ENCODE data around the gene MBNL2. TPM values are rescaled to one million over a fixed set of nuclear protein-coding genes. Genes with fewer than 3 reads are reported as not detected.

The MBNL2 gene
- total and polyA plus RNA-seq, 2 of the 4 experiments (the other 2 are of a cell fraction): 26.9 to 103 TPM

DNA sequence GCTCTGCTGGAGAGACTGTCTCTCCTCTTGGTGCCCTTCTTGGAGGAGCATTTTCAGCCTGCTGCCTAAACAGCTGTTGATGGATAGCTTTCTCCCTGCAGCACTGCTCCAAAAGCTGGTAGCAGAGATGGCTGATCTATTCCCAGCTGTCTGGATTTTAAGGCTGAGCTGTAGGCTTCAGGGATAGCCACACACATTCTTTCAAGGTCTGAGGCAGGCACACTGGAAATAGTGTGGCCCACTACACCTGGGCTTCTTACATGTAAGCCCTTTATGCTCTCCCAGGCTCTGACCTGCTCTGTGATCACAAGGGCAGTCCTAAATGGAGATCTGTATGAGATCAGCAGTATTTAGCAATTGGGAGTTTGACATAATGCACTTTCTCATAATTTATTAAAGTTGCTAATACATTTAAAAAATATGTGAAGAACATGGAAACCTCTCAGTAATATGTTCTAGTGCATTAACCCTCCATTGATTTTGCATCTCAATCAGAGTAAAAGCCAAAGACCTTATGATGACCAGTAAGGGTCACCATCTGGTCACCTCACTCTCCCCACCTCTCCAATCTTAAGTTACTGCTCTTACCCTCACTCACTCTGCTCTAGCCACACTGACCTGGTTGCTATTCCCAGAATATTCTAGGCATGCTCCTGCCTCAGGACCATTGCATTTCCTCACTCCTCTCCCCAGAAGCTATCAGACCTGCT lies 91.6 kb downstream of the MBNL2 start:
- H3K56ac ChIP-seq (ENCODE audit: extremely low read depth, insufficient read depth, low read length): no peak overlapping the region
- H3K36me3 ChIP-seq (ENCODE audit: control insufficient read depth, insufficient read depth, low read length): peaks cover 3% of the 10 kb centered on the region; the same call in 1 of the 2 replicates
- H2AK9ac ChIP-seq (replicated peaks; ENCODE audit: low read depth, low read length, poor library complexity): no peak overlapping the region
- H3K9ac ChIP-seq (ENCODE audit: low read depth, low read length): no peak overlapping the region
- no peaks in the 10 kb centered on the region for H3K9me3 ChIP-seq (ENCODE audit: control insufficient read depth, insufficient read depth, low read length)
- H3K23ac ChIP-seq (ENCODE audit: low read depth, low read length): no peak overlapping the region
- TF ChIP-seq RFX5 (IDR thresholded peaks at IDR 0.05; ENCODE audit: low read depth, low read length) (no peak), MAFK (IDR thresholded peaks at IDR 0.05; ENCODE audit: low read depth, low read length) (no peak), BHLHE40 (IDR thresholded peaks at IDR 0.05; ENCODE audit: low read depth, low read length) (no peak), SMC3 (IDR thresholded peaks at IDR 0.05; ENCODE audit: low read depth, low read length) (no peak), RCOR1 (IDR thresholded peaks at IDR 0.05; ENCODE audit: insufficient replicate concordance, low read length) (no peak), CHD1 (IDR thresholded peaks at IDR 0.05; ENCODE audit: low read depth, low read length) (no peak), FOS (IDR thresholded peaks at IDR 0.05; ENCODE audit: low read depth, low read length) (no peak), NFE2L2 (IDR thresholded peaks at IDR 0.05; ENCODE audit: low read depth, low read length) (no peak), RAD21 (IDR thresholded peaks at IDR 0.05; ENCODE audit: low read length) (no peak), CEBPB (IDR thresholded peaks at IDR 0.05; ENCODE audit: low read depth, low read length) (no peak), POLR2A (IDR thresholded peaks at IDR 0.05; ENCODE audit: low read depth, low read length) (no peak), MAZ (IDR thresholded peaks at IDR 0.05; ENCODE audit: borderline replicate concordance, low read depth, low read length) (no peak), MXI1 (IDR thresholded peaks at IDR 0.05; ENCODE audit: borderline replicate concordance, low read depth, low read length) (no peak)
- TF ChIP-seq, protein P1, sequence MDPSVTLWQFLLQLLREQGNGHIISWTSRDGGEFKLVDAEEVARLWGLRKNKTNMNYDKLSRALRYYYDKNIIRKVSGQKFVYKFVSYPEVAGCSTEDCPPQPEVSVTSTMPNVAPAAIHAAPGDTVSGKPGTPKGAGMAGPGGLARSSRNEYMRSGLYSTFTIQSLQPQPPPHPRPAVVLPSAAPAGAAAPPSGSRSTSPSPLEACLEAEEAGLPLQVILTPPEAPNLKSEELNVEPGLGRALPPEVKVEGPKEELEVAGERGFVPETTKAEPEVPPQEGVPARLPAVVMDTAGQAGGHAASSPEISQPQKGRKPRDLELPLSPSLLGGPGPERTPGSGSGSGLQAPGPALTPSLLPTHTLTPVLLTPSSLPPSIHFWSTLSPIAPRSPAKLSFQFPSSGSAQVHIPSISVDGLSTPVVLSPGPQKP (IDR thresholded peaks at IDR 0.05; ENCODE audit: borderline replicate concordance, low read depth, low read length): no peak
- TF ChIP-seq, protein P2, sequence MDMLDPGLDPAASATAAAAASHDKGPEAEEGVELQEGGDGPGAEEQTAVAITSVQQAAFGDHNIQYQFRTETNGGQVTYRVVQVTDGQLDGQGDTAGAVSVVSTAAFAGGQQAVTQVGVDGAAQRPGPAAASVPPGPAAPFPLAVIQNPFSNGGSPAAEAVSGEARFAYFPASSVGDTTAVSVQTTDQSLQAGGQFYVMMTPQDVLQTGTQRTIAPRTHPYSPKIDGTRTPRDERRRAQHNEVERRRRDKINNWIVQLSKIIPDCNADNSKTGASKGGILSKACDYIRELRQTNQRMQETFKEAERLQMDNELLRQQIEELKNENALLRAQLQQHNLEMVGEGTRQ (IDR thresholded peaks at IDR 0.05; ENCODE audit: low read depth, low read length): no peak
- TF ChIP-seq, protein P3, sequence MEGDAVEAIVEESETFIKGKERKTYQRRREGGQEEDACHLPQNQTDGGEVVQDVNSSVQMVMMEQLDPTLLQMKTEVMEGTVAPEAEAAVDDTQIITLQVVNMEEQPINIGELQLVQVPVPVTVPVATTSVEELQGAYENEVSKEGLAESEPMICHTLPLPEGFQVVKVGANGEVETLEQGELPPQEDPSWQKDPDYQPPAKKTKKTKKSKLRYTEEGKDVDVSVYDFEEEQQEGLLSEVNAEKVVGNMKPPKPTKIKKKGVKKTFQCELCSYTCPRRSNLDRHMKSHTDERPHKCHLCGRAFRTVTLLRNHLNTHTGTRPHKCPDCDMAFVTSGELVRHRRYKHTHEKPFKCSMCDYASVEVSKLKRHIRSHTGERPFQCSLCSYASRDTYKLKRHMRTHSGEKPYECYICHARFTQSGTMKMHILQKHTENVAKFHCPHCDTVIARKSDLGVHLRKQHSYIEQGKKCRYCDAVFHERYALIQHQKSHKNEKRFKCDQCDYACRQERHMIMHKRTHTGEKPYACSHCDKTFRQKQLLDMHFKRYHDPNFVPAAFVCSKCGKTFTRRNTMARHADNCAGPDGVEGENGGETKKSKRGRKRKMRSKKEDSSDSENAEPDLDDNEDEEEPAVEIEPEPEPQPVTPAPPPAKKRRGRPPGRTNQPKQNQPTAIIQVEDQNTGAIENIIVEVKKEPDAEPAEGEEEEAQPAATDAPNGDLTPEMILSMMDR (conservative IDR thresholded peaks at IDR 0.05; ENCODE audit: low read depth, low read length): no peak
- CTCF ChIA-PET: no interaction called here
- BruUV-seq (replicated peaks): no TSS peak
- H4K91ac ChIP-seq (ENCODE audit: insufficient read depth, low read depth, low read length): no peak overlapping the region
- no peak overlapping the region for H2AFZ ChIP-seq (replicated peaks; ENCODE audit: low read length, poor library complexity)
- H3K9me1 ChIP-seq (ENCODE audit: insufficient read depth, low read length): peaks cover 35% of the 10 kb centered on the region
- no peak overlapping the region for H2BK5ac ChIP-seq (ENCODE audit: low read depth, low read length, poor library complexity, severe bottlenecking)
- no peaks in the 10 kb centered on the region for H3K27me3 ChIP-seq (ENCODE audit: control insufficient read depth, insufficient read depth, low read length)
- H3K18ac ChIP-seq (ENCODE audit: low read depth, low read length): no peak overlapping the region
- H3K4me3 ChIP-seq (ENCODE audit: insufficient read depth, low read depth, low read length): no peak overlapping the region
- no peak overlapping the region for H4K5ac ChIP-seq (ENCODE audit: low read depth, low read length)
- H3K4me2 ChIP-seq (ENCODE audit: low read depth, low read length): no peak overlapping the region
- no peak overlapping the region for H2BK120ac ChIP-seq (ENCODE audit: low read depth, low read length)
- no peak overlapping the region for H4K8ac ChIP-seq (ENCODE audit: low read depth in 2 of 2, low read length in 2 of 2)
- H2BK20ac ChIP-seq (ENCODE audit: low read depth, low read length): no peak overlapping the region
- H2AK5ac ChIP-seq (ENCODE audit: low read depth, low read length): no peak overlapping the region
- H3K4me1 ChIP-seq (ENCODE audit: control insufficient read depth, insufficient read depth, low read length): peaks cover 20% of the 10 kb centered on the region
- dilution Hi-C loops (cut with HindIII; ENCODE audit: low sequenced_read_pairs, unreplicated experiment): no loop called here
- in situ Hi-C loops (cut with MboI; ENCODE audit: low sequenced_read_pairs): no loop called here
- H3K79me1 ChIP-seq (ENCODE audit: low read depth in 1 of 2, low read length in 2 of 2): peaks cover 65 to 81% of the 10 kb centered on the region in 2 experiments
- ATAC-seq (ENCODE audit: low read depth): no peak
- H3K27ac ChIP-seq (ENCODE audit: insufficient read depth, low read length): no peak overlapping the region
- POLR2A ChIA-PET (ENCODE audit: unreplicated experiment): no interaction called here
- H4K20me1 ChIP-seq (ENCODE audit: insufficient read depth, low read length): peaks cover 42% of the 10 kb centered on the region
- no peak overlapping the region for H2BK15ac ChIP-seq (ENCODE audit: low read depth, low read length)
- no peak for DNase-seq
- intact Hi-C loops (cut with micrococcal nuclease): no loop called here
- H3K14ac ChIP-seq (replicated peaks; ENCODE audit: low read depth, low read length): no peak overlapping the region
- H3K4ac ChIP-seq (ENCODE audit: low read depth, low read length): no peak overlapping the region

Data from IMR-90 (cell line).